Esophagus muscularis mucosa (tissue), 4 donors: ENCODE results near the gene ZSCAN25. TPM values are rescaled to one million over a fixed set of nuclear protein-coding genes. Genes with fewer than 3 reads are reported as not detected.
A peak's percentile ranks its signal among the peaks of the same experiment; 100 is the strongest.
"Not testable (repeated sequence)": the region's sequence is repeated elsewhere in the genome, so short reads cannot be mapped to it uniquely, and the experiment has no call there.

Experiments
- DNase-seq: peaks from one replicate; pipeline ENCODE4 v3.0.0-alpha.2; 2017; ENCODE audit errors: extremely low spot score
- H3K27ac ChIP-seq, 4 donors: fragments of 200-600 bp; sonication (generic); replicated peaks in 1 of 4; 1 replicate in 3 of 4; 2 replicates in 1 of 4; pipeline ENCODE4 v1.5.1; 2016 to 2019; ENCODE audit warnings: mild to moderate bottlenecking in 1 of 4
- H3K27me3 ChIP-seq, 4 donors: fragments of 200-600 bp; sonication (generic); one replicate each; pipeline versions ENCODE4 v1.5.1 to v1.6.0; 2016 to 2019
- H3K36me3 ChIP-seq, 4 donors: fragments of 200-600 bp; sonication (generic); one replicate each; pipeline ENCODE4 v1.5.1; 2016 to 2019
- H3K4me1 ChIP-seq, 4 donors: fragments of 200-600 bp; sonication (generic); one replicate each; pipeline ENCODE4 v1.5.1; 2016 to 2019
- H3K4me3 ChIP-seq, 4 donors: fragments of 200-600 bp; sonication (generic); 1 replicate in 2 of 4; 2 replicates in 2 of 4; pipeline ENCODE4 v1.5.1; 2016 to 2019; ENCODE audit warnings: mild to moderate bottlenecking in 4 of 4, moderate library complexity in 1 of 4
- H3K9me3 ChIP-seq, 4 donors: fragments of 200-600 bp; sonication (generic); 1 replicate in 3 of 4; 2 replicates in 1 of 4; pipeline ENCODE4 v1.5.1; 2016 to 2019
- CTCF ChIP-seq, 3 experiments: fragments of 200-600 bp in 2 of 3; fragments of 450-650 bp in 1 of 3; sonication (generic) in 2 of 3; IDR thresholded peaks; one replicate each; pipeline ENCODE4 v1.5.1; 2017 to 2019; ENCODE audit warnings: antibody characterized with exemption in 3 of 3, mild to moderate bottlenecking in 2 of 3, moderate library complexity in 1 of 3
- EP300 ChIP-seq: sonication (generic); formaldehyde crosslinking; IDR thresholded peaks from one replicate; pipeline ENCODE4 v1.6.1; 2017; ENCODE audit warnings: antibody characterized with exemption
- POLR2A ChIP-seq: fragments of 450-650 bp; IDR thresholded peaks from one replicate; pipeline ENCODE4 v1.6.1; 2017; ENCODE audit warnings: antibody characterized with exemption, moderate library complexity, mild to moderate bottlenecking, low read depth
- POLR2AphosphoS5 ChIP-seq, 2 donors: sonication (generic); formaldehyde crosslinking; IDR thresholded peaks; one replicate each; pipeline ENCODE4 v1.6.1; 2017; ENCODE audit warnings: antibody characterized with exemption in 2 of 2
- WGBS: methylation state at CpG from one replicate; pipeline ENCODE4 v1.1.5; 2018; 5-methylcytosine and 5-hydroxymethylcytosine counted together
- intact Hi-C: fragments of 100-400 bp; cut with DNase I; formaldehyde crosslinking; loops from one replicate; pipeline ENCODE4 v1.15.1; 2023
- total RNA-seq, 4 donors: library from RNA; depleted of rRNA; stranded (reverse); fragments of >200 nt; gene quantifications; one replicate each; pipeline versions ENCODE4 v1.1.0 to v1.2.1, GENCODE V29; 2016

The ZSCAN25 gene
- total RNA-seq, 4 donors from 2014 or later, result 12.1 to 17.1 (median 14.2) TPM

- Histone ChIP-seq H3K27ac (peak overlapping the region; percentile 44 to 70 (median 66)), H3K27me3 (no peaks in the 10 kb centered on the region), H3K36me3 (peaks cover 0 to 7% (median 0%) of the 10 kb centered on the region in 4 donors), H3K4me1 (peaks cover 8 to 18% (median 17%) of the 10 kb centered on the region in 4 donors), H3K9me3 (no peaks in the 10 kb centered on the region), H3K4me3 (peak overlapping the region; percentile 71 to 82 (median 74))
- intact Hi-C loops, result no loop called here
- no peak for DNase-seq
- 48% methylated on average over 10 of the region's 10 CpGs for WGBS
- TF ChIP-seq CTCF (IDR thresholded peaks at IDR 0.05) (no peak), POLR2A (no peak), EP300 (no peak), POLR2AphosphoS5 (IDR thresholded peaks at IDR 0.05) (no peak)
Measured at GRCh38 chr7:99579281-99579955, 37.3 kb upstream of the ZSCAN25 start.

GRCh38 chr7:99579956-99580777 lies 36.6 kb upstream of the ZSCAN25 start:
- 2% methylated on average over 40 of the region's 54 CpGs for WGBS
- H3K4me1 ChIP-seq, result peaks cover 8 to 18% (median 17%) of the 10 kb centered on the region in 4 donors
- H3K9me3 ChIP-seq, result no peaks in the 10 kb centered on the region
- intact Hi-C loops, result no loop called here
- H3K27ac ChIP-seq, result peak overlapping the region; percentile 44 to 70 (median 66)
- no peak for DNase-seq
- TF ChIP-seq EP300, result no peak
- no peak for TF ChIP-seq POLR2AphosphoS5 (IDR thresholded peaks at IDR 0.05)
- peak in 1 of 3 experiments; percentile 35 for TF ChIP-seq CTCF (IDR thresholded peaks at IDR 0.05)
- H3K36me3 ChIP-seq, result peaks cover 0 to 4% (median 0%) of the 10 kb centered on the region in 4 donors
- H3K4me3 ChIP-seq, result peak overlapping the region; percentile 71 to 82 (median 74)
- no peaks in the 10 kb centered on the region for H3K27me3 ChIP-seq

- DNase-seq, H3K27me3 ChIP-seq, H3K9me3 ChIP-seq, H3K36me3 ChIP-seq, intact Hi-C loops: not testable (repeated sequence)
- Histone ChIP-seq H3K27ac (peak overlapping the region; percentile 44 to 70 (median 66)), H3K4me1 (peaks cover 8 to 18% (median 17%) of the 10 kb centered on the region in 4 donors), H3K4me3 (peak overlapping the region; percentile 71 to 82 (median 74))
- 57% methylated on average over 4 of the region's 4 CpGs for WGBS
Measured at GRCh38 chr7:99580778-99581332, 35.9 kb upstream of the ZSCAN25 start.

GRCh38 chr7:99588868-99589267 lies 27.9 kb upstream of the ZSCAN25 start:
- no peak overlapping the region for H3K4me3 ChIP-seq
- WGBS, result 81% methylated on average over 3 of the region's 3 CpGs
- peaks cover 0 to 22% (median 0%) of the 10 kb centered on the region in 4 donors for H3K27me3 ChIP-seq
- DNase-seq, result no peak
- intact Hi-C loops, result no loop called here
- H3K36me3 ChIP-seq, result no peaks in the 10 kb centered on the region
- no peak overlapping the region for H3K27ac ChIP-seq
- no peaks in the 10 kb centered on the region for H3K9me3 ChIP-seq
- no peaks in the 10 kb centered on the region for H3K4me1 ChIP-seq
- no peak for TF ChIP-seq POLR2AphosphoS5 (IDR thresholded peaks at IDR 0.05)
- no peak for TF ChIP-seq POLR2A
- no peak for TF ChIP-seq EP300
- no peak for TF ChIP-seq CTCF (IDR thresholded peaks at IDR 0.05)
